Dedifferentiated amniotic fluid mesenchymal stem cell (primary cell): ENCODE data around the gene TBCD.

ENCODE experiments used
- DNase-seq: peaks from one replicate; pipeline ENCODE4 v3.0.0-alpha.2; 2016; ENCODE audit errors: extremely low spot score

The TBCD gene

DNA sequence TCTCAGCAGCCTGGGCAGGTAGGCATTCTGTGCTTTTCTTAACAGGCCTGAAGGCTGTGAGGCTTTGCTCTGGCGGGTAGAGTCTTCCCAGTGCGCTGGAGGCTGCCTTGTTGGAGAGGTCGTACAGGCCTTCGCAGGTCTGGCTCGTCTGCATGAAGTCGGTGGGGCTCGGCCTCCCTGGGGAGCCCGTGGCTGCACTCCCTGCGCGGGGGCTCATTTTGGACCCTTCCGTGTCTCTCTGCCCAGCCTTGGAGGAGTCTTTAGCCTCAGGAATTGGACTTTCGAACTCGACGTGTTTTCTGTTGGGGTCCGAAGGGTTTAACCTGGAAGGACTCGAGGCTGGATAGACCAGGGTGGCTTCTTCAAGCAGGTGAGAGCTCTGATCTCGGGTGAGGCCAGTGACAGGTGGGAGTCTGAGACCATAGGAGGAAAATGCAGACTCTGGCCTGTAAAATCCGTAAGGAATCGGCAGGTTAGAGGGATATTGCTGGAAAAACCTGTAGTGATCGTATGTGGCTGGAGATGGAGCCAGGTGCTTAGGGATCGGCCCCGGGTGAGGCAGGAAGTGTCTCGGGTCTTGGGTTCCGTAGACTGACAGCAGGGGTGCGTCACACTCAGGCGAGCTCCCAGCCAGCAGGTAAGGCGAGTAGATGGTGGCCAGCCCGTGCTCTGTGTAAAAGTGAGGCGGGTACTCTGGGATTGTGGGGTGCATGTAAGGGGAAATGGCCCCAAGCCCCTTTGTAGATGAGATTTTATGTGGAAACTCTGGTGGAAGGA lies 79.4 kb downstream of the TBCD start:
- no peak for DNase-seq

DNA sequence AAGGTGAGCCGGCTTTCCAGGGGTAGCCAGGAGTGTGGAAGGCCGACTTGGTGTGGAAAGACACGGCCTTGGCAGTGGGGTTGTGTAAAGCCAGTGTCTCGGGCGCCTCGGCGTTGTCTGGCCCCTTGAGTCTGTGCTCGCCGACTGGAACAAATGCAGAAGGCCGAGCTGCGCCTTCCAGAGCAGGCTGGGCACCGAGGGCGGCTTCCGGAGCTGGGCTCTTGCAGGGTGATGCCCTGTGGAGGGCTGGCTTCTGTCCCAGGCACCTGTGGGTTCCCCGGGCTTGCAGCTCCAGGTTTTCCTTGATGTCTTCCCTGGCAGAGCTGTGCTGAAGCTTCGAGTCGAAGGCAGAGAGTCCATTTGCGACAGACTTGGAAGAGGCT lies 79.9 kb downstream of the TBCD start:
- no peak for DNase-seq

DNA sequence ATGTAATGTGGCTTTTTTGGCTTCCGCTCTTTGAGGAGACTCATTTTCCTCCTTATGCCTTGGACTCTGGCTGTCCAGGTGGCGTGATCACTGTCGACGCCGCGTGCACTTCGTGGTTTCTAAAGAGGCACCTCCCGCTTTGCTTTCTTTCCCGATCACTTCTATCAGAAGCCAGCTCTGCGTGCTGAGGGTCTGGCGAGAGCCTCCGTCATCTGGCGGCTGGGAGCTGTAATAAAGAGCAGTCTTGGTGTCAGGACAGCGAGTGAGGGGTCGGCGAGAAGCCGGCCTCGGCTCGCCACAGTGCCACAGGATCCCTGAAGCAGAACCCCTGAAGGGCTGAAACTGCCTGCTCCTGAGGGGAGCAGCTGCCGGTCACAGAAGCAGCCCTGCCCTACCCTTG lies 80.5 kb downstream of the TBCD start:
- no peak for DNase-seq

- no peak for DNase-seq
Observed at GRCh38 chr17:82832881-82833475, 81.1 kb downstream of the TBCD start.

GRCh38 chr17:82835122-82835521 lies 83.3 kb downstream of the TBCD start:
- no peak for DNase-seq

DNA sequence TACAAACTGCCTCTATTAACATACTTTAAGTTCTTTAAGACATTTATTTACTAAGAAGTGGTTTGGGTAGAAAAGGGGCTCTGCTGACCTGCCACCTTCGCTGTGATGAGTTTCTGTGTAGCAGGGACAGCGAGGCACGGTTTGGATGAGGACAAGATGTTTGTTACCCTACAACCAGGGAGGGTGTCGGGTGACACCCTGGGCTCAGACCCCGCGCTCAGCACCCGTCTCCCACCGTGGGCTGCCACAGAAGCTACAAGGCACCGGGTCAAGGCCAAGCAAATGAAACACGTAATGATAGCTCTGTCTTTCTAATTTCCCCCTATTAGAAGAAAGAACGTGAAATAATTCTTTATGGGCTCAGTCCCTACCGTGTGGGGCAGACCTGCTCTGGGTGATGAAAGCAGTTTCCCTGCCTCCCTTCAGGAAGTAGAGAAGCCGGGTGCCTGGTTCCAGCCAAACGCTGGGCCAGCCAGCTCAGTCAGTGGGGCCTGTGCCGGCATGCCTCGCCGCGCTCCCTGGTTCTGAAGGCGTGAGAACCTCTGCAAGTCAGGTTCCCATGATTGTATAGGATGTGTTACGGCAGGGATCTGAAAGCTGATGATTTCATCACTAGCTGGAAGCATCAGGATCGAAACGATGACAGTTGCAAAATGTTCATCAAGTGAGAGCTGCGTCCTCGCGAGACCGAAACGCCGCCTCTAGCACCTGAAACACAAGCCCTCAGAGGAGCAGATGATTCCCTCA lies 84.1 kb downstream of the TBCD start:
- DNase-seq, result no peak

- DNase-seq, result no peak
Observed at GRCh38 chr17:82836823-82837357, 85.0 kb downstream of the TBCD start.

- no peak for DNase-seq
Observed at GRCh38 chr17:82837586-82838320, 85.9 kb downstream of the TBCD start.

DNA sequence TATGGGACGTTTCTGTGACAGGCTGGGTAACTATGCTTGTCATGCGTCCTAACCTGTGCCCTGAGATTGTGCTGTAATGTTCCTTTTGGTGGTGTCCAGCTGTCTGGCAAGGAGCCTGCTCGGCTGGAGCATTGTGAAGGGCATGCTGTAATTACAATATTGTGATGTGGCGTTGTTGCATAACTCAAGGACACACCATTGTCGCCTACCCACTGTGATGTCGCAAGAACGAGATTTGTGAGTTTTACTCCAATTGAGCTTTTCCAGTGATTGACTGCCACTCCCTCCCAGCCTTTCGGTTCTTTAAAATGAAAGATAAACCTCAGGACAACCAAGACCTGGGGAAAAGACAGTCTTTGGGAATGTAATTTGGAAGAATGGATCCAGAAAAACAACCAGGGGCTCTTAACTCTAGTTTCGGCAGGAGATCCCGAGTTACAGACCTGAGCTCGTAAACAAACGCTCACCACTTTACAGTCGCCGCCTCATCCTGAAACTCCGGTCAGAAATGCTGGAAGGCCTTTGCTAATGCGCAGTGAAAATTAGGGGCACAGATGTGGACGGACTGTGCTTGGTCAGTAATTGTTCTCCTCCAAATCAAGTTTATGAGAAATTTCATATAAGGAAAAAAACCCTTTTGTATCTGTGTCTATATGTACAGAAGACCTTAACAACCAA lies 86.7 kb downstream of the TBCD start:
- DNase-seq, result no peak

- no peak for DNase-seq
Observed at GRCh38 chr17:82839617-82840292, 87.9 kb downstream of the TBCD start, which contains the start of gene ZNF750. Gene ZNF750, minus strand, starts transcription at chr17:82840022. Its CDS starts 7,568 bp downstream, at chr17:82832454.

DNA sequence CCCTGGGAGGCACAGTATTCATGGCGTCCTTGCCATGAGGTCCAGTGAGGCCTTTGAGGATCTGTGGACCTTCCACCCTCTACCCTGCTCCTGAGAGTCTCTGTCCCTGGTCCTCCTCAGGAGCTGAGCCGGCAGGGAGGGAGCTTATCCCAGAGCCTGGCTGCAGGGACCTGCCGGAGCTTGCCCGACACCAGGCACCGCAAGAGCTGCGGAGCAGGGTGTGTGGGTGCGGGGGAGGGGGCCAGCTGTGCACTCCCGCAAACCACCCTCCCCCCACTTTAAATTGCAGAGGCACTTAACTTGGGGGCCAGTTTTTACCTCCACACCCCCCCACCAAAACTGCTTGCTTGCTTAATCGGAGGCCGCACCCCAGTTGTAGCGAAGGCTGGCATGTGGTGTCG lies 88.6 kb downstream of the TBCD start:
- no peak for DNase-seq

- DNase-seq, result no peak
Observed at GRCh38 chr17:82841921-82842596, 90.2 kb downstream of the TBCD start.

- DNase-seq, result no peak
Observed at GRCh38 chr17:82843904-82844680, 92.2 kb downstream of the TBCD start.

DNA sequence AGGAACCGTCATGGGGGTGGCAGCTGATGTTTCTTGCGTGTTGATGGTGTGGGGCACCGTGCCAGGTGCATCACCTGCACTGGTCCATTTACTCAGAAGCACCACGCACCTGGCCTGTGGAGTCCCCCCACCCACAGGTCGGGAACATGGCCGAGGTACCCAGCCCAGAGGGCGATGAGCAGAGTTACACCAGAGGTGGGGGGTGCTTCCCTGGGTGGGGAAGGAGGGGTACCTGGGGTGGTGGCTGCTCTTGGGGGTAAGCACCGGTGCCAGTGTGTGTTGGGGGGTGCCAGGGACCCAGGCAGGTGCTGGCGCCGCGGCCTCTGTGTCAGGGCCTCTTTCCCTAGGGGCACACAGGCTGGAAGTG lies 92.9 kb downstream of the TBCD start:
- DNase-seq, result no peak

DNA sequence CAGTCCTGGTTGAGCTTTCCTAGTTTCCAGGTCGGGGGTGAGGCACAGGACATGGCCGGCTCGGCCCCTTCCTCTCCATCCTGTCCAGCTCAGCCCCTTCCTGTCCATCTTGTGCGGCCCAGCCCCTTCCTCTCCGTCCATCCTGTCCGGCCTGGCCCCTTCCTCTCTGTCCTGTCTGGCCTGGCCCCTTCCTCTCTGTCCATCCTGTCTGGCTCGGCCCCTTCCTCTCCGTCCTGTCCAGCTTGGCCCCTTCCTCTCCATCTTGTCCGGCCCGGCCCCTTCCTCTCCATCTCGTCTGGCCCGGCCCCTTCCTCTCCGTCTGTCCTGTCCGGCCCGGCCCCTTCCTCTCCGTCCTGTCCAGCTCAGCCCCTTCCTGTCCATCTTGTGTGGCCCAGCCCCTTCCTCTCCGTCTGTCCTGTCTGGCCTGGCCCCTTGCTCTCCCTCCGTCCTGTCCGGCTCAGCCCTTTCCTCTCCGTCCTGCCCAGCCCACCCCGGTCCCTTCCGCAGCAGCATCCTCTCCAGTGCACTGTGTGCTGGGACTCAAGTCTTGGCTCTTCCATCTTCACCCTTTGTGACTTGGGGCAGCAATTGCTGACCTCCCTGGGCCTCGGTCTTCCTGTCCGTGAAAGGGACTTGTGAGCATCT lies 93.4 kb downstream of the TBCD start:
- DNase-seq, result no peak

DNA sequence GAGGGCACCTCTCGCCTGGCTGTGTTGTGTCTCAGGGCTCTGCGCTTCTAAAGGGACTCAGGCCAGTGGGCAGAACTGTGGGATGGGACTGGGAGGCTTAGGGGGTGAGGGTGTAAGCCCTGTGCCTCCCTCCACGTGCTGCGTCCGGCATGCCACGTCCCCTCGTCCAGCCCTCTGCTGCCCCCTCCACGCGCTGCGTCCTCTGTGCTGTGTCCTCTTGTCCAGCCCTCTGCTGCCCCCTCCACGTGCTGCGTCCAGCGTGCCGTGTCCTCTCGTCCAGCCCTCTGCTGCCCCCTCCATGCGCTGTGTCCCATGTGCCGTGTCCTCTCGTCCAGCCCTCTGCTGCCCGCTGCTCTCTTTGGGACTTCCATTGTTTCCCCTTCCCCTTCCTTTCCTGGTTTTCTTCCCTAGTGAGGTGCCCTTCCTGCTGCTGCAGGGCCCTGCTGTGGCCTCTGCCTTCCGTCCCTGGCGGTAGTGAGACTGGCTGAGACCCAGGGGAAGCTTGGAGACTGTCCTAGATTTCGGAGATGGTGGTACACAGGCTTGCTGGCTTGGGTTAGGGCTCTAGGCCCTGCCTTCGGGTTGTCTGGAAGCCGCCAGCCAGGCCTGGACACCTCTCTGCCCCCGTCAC lies 94.3 kb downstream of the TBCD start:
- DNase-seq, result no peak

GRCh38 chr17:82848022-82848592 lies 96.2 kb downstream of the TBCD start:
- peak; percentile 54 for DNase-seq
